Neuronal stem cell (in vitro differentiated cells): ENCODE measurements around the gene HS3ST4.

Experiments
- DNase-seq: peaks from one replicate; pipeline ENCODE4 v3.0.0-alpha.2; 2013; ENCODE audit warnings: low spot score
- H2AFZ ChIP-seq: one replicate; pipeline ENCODE4 v1.6.1; 2013; ENCODE audit warnings: mild to moderate bottlenecking, low read length, inconsistent platforms
- H2AK5ac ChIP-seq: 2 replicates; pipeline ENCODE4 v1.6.1; 2013; ENCODE audit warnings: low read depth, mild to moderate bottlenecking, inconsistent platforms, low read length, moderate library complexity, mixed read lengths
- H2BK120ac ChIP-seq: 2 replicates; pipeline ENCODE4 v1.6.1; 2013; ENCODE audit warnings: low read depth, mild to moderate bottlenecking, inconsistent platforms, low read length, moderate library complexity, mixed read lengths
- H2BK12ac ChIP-seq: one replicate; pipeline ENCODE4 v1.6.1; 2013; ENCODE audit warnings: low read length, inconsistent platforms
- H2BK15ac ChIP-seq: 2 replicates; pipeline ENCODE4 v1.6.1; 2013; ENCODE audit warnings: mild to moderate bottlenecking, low read length, inconsistent platforms, mixed read lengths
- H2BK5ac ChIP-seq: one replicate; pipeline ENCODE4 v1.6.1; 2013; ENCODE audit warnings: inconsistent platforms, mild to moderate bottlenecking, low read length, moderate library complexity
- H3K14ac ChIP-seq: one replicate; pipeline ENCODE4 v1.6.1; 2013; ENCODE audit warnings: low read length, inconsistent platforms
- H3K18ac ChIP-seq: 2 replicates; pipeline ENCODE4 v1.6.1; 2013; ENCODE audit warnings: low read length, inconsistent platforms
- H3K23ac ChIP-seq: 2 replicates; pipeline ENCODE4 v1.6.1; 2013; ENCODE audit warnings: low read depth, mild to moderate bottlenecking, mixed read lengths, low read length, inconsistent platforms; ENCODE audit not compliant: poor library complexity
- H3K27ac ChIP-seq: replicated peaks from 3 replicates; pipeline ENCODE4 v1.5.1; 2013; ENCODE audit warnings: low read length, inconsistent platforms
- H3K27me3 ChIP-seq, 3 experiments: 2 replicates each; pipeline ENCODE4 v1.6.1; 2013; ENCODE audit warnings: low read length in 3 of 3, mild to moderate bottlenecking in 2 of 3, inconsistent platforms in 1 of 3, low read depth in 1 of 3, mixed read lengths in 1 of 3, moderate library complexity in 1 of 3; ENCODE audit not compliant: control insufficient read depth in 3 of 3, insufficient read depth in 3 of 3
- H3K36me3 ChIP-seq, 2 donors: replicated peaks in 1 of 2; 2 replicates each; pipeline ENCODE4 v1.6.1; 2013; ENCODE audit warnings: low read length in 2 of 2; ENCODE audit not compliant: control insufficient read depth in 2 of 2, insufficient read depth in 2 of 2
- H3K4ac ChIP-seq: 2 replicates; pipeline ENCODE4 v1.6.1; 2013; ENCODE audit warnings: inconsistent platforms, mild to moderate bottlenecking, low read length, moderate library complexity
- H3K4me1 ChIP-seq, 2 donors: 1 replicate in 1 of 2; 2 replicates in 1 of 2; pipeline ENCODE4 v1.6.1; 2013; ENCODE audit warnings: low read length in 2 of 2, low read depth in 1 of 2; ENCODE audit not compliant: control insufficient read depth in 2 of 2, insufficient read depth in 1 of 2
- H3K4me2 ChIP-seq: one replicate; pipeline ENCODE4 v1.6.1; 2013; ENCODE audit warnings: mild to moderate bottlenecking, low read length, inconsistent platforms; ENCODE audit not compliant: insufficient read depth, poor library complexity, severe bottlenecking
- H3K4me3 ChIP-seq, 2 donors: 2 replicates each; pipeline ENCODE4 v1.5.1; 2013; ENCODE audit warnings: low read length in 2 of 2, mild to moderate bottlenecking in 2 of 2, inconsistent platforms in 1 of 2, moderate library complexity in 1 of 2
- H3K79me1 ChIP-seq: one replicate; pipeline ENCODE4 v1.6.1; 2013; ENCODE audit warnings: low read depth, mild to moderate bottlenecking, inconsistent platforms, low read length, moderate library complexity
- H3K9ac ChIP-seq: one replicate; pipeline ENCODE4 v1.6.1; 2013; ENCODE audit warnings: mild to moderate bottlenecking, low read depth, low read length, inconsistent platforms; ENCODE audit not compliant: poor library complexity
- H3K9me3 ChIP-seq, 2 donors: replicated peaks in 1 of 2; 2 replicates each; pipeline versions ENCODE3 to v1.6.1; 2013; ENCODE audit warnings: low read length in 2 of 2, mild to moderate bottlenecking in 2 of 2, inconsistent platforms in 1 of 2, low read depth in 1 of 2, mixed read lengths in 1 of 2, moderate library complexity in 1 of 2; ENCODE audit not compliant: control insufficient read depth in 2 of 2, insufficient read depth in 1 of 2
- H4K8ac ChIP-seq: one replicate; pipeline ENCODE4 v1.6.1; 2013; ENCODE audit warnings: low read depth, mild to moderate bottlenecking, inconsistent platforms, low read length, moderate library complexity
- H4K91ac ChIP-seq: one replicate; pipeline ENCODE4 v1.6.1; 2013; ENCODE audit warnings: low read length, low read depth, mild to moderate bottlenecking, inconsistent platforms; ENCODE audit not compliant: poor library complexity
- WGBS, 2 donors: extraction: QIAGEN DNeasy Blood & Tissue Kit; methylation state at CpG; one replicate each; pipeline ENCODE4 v1.1.7; 2013; ENCODE audit warnings: missing lambda C conversion rate in 2 of 2, mixed read lengths in 1 of 2; ENCODE audit not compliant: insufficient read length in 2 of 2, insufficient replicate concordance in 1 of 2; ENCODE audit errors: extremely low coverage in 2 of 2; 5-methylcytosine and 5-hydroxymethylcytosine counted together

Gene HS3ST4

DNA sequence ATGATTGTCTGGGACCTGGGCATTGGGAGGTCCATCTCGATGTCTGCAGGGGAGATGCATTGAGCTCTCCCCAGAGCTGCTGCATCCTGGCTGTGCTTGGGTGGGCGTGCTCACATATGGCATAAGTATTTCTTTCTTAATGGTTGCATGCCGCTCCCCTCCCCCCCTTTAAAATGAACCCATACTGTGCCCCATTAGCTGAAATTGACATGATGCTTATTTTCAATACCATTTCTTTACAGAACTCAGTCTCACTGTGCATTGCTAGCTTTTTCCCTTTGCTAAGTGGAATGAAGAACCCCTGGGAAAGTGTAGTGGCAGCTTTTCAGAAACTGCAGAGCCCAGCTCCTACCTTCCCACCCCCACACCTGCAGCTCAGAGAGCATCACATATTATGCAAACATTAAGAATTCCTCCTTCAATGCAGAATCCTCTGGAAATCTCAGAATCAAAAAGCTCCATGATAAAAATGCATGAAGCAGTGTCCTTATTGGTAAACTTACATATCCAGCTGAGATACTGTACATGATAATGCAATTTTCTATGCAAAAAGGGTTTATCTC lies 56.4 kb downstream of the HS3ST4 start:
- H3K4me1 ChIP-seq, result peaks cover 0 to 7% of the 10 kb centered on the region in 2 donors
- no peak overlapping the region for H3K4ac ChIP-seq
- no peak overlapping the region for H4K8ac ChIP-seq
- H3K36me3 ChIP-seq, result no peaks in the 10 kb centered on the region
- H3K9me3 ChIP-seq, result no peaks in the 10 kb centered on the region
- no peak overlapping the region for H2AFZ ChIP-seq
- H3K4me2 ChIP-seq, result no peak overlapping the region
- no peak overlapping the region for H3K18ac ChIP-seq
- no peak overlapping the region for H4K91ac ChIP-seq
- no peak overlapping the region for H3K4me3 ChIP-seq
- DNase-seq, result no peak
- no peak overlapping the region for H3K27ac ChIP-seq
- H2BK12ac ChIP-seq, result no peak overlapping the region
- H2BK5ac ChIP-seq, result no peak overlapping the region
- H3K27me3 ChIP-seq, result no peaks in the 10 kb centered on the region
- WGBS, 2 donors, result no CpG with 5 or more reads among the region's 3 CpGs
- no peak overlapping the region for H3K14ac ChIP-seq
- no peak overlapping the region for H2BK15ac ChIP-seq
- no peaks in the 10 kb centered on the region for H3K79me1 ChIP-seq
- no peak overlapping the region for H2BK120ac ChIP-seq
- H3K9ac ChIP-seq, result no peak overlapping the region
- no peak overlapping the region for H3K23ac ChIP-seq
- H2AK5ac ChIP-seq, result no peak overlapping the region

DNA sequence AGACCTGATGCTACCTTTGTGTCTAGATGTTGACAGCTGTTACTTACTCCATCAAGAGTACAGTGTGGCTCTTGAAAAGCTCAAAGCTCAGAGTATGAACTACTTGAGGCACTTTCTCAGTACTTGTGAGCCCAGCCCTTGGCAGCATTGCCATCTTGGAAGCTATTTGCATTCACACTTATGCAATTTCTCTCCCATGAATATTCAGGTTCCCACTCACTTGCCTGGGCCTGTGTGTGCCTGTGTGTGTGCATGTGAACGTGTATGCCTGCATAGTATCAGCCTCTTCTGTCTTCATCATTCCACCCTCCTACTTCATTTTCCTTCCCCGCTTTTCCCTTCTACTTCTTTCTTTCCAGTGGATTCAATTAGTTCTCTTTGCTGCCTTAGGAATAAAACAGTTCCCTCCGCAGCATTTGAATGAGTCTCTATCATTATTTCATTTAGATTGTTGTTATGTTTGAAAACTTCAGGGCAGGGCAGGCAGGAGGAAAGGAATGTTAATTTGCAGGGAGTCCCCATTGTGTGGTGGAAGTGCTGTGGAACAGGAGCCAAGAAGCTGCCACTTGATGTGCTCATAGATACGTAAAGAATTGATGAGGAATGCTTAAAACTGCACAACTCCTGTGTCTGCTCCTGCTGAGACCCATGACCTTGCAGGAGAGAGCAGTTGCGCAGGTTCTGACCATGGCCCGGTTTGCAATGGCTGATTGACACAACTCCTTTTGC lies 58.9 kb downstream of the HS3ST4 start:
- H3K79me1 ChIP-seq, result no peaks in the 10 kb centered on the region
- no peak overlapping the region for H3K9ac ChIP-seq
- no peak overlapping the region for H3K27ac ChIP-seq
- H3K4me3 ChIP-seq, result no peak overlapping the region
- H2BK12ac ChIP-seq, result no peak overlapping the region
- no peak overlapping the region for H2AK5ac ChIP-seq
- H3K14ac ChIP-seq, result no peak overlapping the region
- no peak overlapping the region for H2BK5ac ChIP-seq
- no peak overlapping the region for H3K23ac ChIP-seq
- H3K4me1 ChIP-seq, result peaks cover 0 to 7% of the 10 kb centered on the region in 2 donors
- no peak overlapping the region for H2BK120ac ChIP-seq
- no CpG with 5 or more reads among the region's 6 CpGs for WGBS, 2 donors
- H2AFZ ChIP-seq, result no peak overlapping the region
- H3K9me3 ChIP-seq, result no peaks in the 10 kb centered on the region
- H3K36me3 ChIP-seq, result no peaks in the 10 kb centered on the region
- H3K4me2 ChIP-seq, result no peak overlapping the region
- no peak overlapping the region for H4K8ac ChIP-seq
- H3K27me3 ChIP-seq, result no peaks in the 10 kb centered on the region
- H3K18ac ChIP-seq, result no peak overlapping the region
- no peak overlapping the region for H2BK15ac ChIP-seq
- DNase-seq, result no peak
- no peak overlapping the region for H4K91ac ChIP-seq
- no peak overlapping the region for H3K4ac ChIP-seq

DNA sequence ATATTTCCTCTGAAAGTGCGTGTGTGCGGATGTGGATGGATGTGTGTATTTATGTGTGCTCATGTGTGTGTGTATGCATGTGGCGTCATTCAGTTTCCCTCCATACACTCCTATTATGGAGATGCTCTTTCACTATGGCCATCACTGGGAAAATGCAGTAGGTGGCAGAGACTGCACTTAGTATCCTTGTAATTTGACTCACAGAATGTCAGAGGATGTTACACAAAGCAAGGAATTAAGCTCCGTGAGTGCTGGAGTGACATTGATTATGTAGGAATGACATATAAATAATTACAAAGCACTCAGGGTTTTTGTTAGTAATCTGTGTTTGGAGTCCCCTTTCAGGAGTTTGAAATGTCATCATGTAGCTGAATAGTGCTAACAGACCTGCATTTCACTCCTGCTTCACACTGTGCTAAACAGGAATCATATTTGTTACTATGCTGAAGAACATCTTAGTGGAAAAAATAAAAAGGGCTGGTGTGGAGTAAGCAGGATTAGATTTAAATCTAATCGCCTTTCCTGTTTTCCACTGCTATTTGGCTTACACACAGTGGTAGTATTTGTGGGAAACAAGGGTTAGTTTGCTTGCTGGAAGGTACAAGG lies 59.6 kb downstream of the HS3ST4 start:
- Histone ChIP-seq H2BK120ac (no peak overlapping the region), H3K36me3 (no peaks in the 10 kb centered on the region), H3K9me3 (no peaks in the 10 kb centered on the region), H2AFZ (no peak overlapping the region), H3K18ac (no peak overlapping the region), H3K27me3 (no peaks in the 10 kb centered on the region), H4K8ac (no peak overlapping the region), H4K91ac (no peak overlapping the region), H2BK5ac (no peak overlapping the region), H3K4me3 (no peak overlapping the region), H2BK15ac (no peak overlapping the region), H3K23ac (no peak overlapping the region), H3K14ac (no peak overlapping the region), H3K9ac (no peak overlapping the region), H2AK5ac (no peak overlapping the region), H3K79me1 (no peaks in the 10 kb centered on the region), H3K4me1 (peaks cover 0 to 7% of the 10 kb centered on the region in 2 donors), H3K4me2 (no peak overlapping the region), H3K4ac (no peak overlapping the region), H2BK12ac (no peak overlapping the region), H3K27ac (no peak overlapping the region)
- no CpG with 5 or more reads among the region's 5 CpGs for WGBS, 2 donors
- no peak for DNase-seq

DNA sequence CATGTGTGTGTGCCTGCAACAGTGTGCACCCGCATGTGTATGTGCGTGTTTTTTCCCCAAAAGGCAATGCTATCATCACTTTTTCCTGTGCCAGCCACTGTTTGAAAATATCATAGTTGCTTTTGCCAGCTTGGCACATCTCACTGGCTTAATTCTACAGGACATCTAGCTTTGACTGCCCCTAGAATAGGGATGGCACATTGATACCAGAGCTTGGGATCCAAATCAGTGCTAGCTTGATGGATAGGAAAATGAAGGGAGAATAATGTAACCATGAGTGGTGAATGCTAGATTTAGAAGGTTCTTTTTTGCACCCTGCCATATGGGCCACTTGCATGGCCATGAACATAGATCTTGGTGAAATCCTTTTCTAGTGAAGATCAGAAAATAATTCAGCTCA lies 72.7 kb downstream of the HS3ST4 start:
- WGBS, 2 donors, result no CpG with 5 or more reads among the region's 2 CpGs
- H3K14ac ChIP-seq, result no peak overlapping the region
- H3K27me3 ChIP-seq, result no peaks in the 10 kb centered on the region
- H2BK12ac ChIP-seq, result no peak overlapping the region
- H3K4me3 ChIP-seq, result no peak overlapping the region
- H3K23ac ChIP-seq, result no peak overlapping the region
- H2AK5ac ChIP-seq, result no peak overlapping the region
- H3K9me3 ChIP-seq, result no peaks in the 10 kb centered on the region
- DNase-seq, result no peak
- H2BK120ac ChIP-seq, result no peak overlapping the region
- H4K91ac ChIP-seq, result no peak overlapping the region
- no peak overlapping the region for H3K9ac ChIP-seq
- no peaks in the 10 kb centered on the region for H3K79me1 ChIP-seq
- no peak overlapping the region for H3K4ac ChIP-seq
- H2BK5ac ChIP-seq, result no peak overlapping the region
- no peak overlapping the region for H3K4me2 ChIP-seq
- peaks cover 0 to 2% of the 10 kb centered on the region in 2 donors for H3K4me1 ChIP-seq
- no peak overlapping the region for H4K8ac ChIP-seq
- H2AFZ ChIP-seq, result no peak overlapping the region
- H3K27ac ChIP-seq, result no peak overlapping the region
- no peak overlapping the region for H2BK15ac ChIP-seq
- H3K18ac ChIP-seq, result no peak overlapping the region
- H3K36me3 ChIP-seq, result no peaks in the 10 kb centered on the region
